HepG2 (cell line): ENCODE measurements around the gene FCER1G. TPM values are rescaled to one million over a fixed set of nuclear protein-coding genes. Genes with fewer than 3 reads are reported as not detected.

Source experiments
- DPF2 ChIP-seq: sonication (generic); formaldehyde crosslinking; IDR thresholded peaks from 2 replicates; pipeline ENCODE4 v1.4.0; 2020; ENCODE audit warnings: mild to moderate bottlenecking, low read depth, missing genetic modification reagents, borderline replicate concordance
- ELF4 ChIP-seq: sonication (generic); formaldehyde crosslinking; IDR thresholded peaks from 2 replicates; pipeline ENCODE4 v1.5.0; 2020; ENCODE audit warnings: missing genetic modification reagents, mild to moderate bottlenecking, moderate library complexity, borderline replicate concordance
- GRHL1 ChIP-seq: sonication (generic); formaldehyde crosslinking; conservative IDR thresholded peaks from 2 replicates; pipeline ENCODE4 v1.8.0; 2022; ENCODE audit warnings: missing genetic modification reagents
- HDAC2 ChIP-seq: sonication (generic); formaldehyde crosslinking; IDR thresholded peaks from 2 replicates; pipeline ENCODE4 v1.4.0; 2020; ENCODE audit warnings: missing genetic modification reagents
- HNF1B ChIP-seq: sonication (generic); formaldehyde crosslinking; IDR thresholded peaks from 2 replicates; pipeline ENCODE4 v1.5.1; 2020; ENCODE audit warnings: mild to moderate bottlenecking, moderate library complexity, missing genetic modification reagents
- IRX3 ChIP-seq: sonication (generic); formaldehyde crosslinking; IDR thresholded peaks from 2 replicates; pipeline ENCODE4 v1.8.1; 2023; ENCODE audit warnings: mild to moderate bottlenecking, low read depth, missing genetic modification reagents, borderline replicate concordance
- KAT8 ChIP-seq: IDR thresholded peaks from 2 replicates; pipeline ENCODE4 v1.6.1; 2016; ENCODE audit warnings: missing genetic modification reagents, missing compliant biosample characterization
- MAX ChIP-seq: IDR thresholded peaks from 2 replicates; pipeline ENCODE4 v1.6.1; 2012; ENCODE audit warnings: inconsistent platforms
- MED1 ChIP-seq: sonication (generic); formaldehyde crosslinking; IDR thresholded peaks from 2 replicates; pipeline ENCODE4 v1.4.0; 2020; ENCODE audit warnings: missing genetic modification reagents
- NFRKB ChIP-seq: fragments of 450-650 bp; IDR thresholded peaks from 2 replicates; pipeline ENCODE4 v1.6.1; 2017
- NFYC ChIP-seq: IDR thresholded peaks from 2 replicates; pipeline ENCODE4 v1.6.1; 2016; ENCODE audit warnings: missing genetic modification reagents, missing compliant biosample characterization
- PHF5A ChIP-seq: IDR thresholded peaks from one replicate; pipeline ENCODE4 v1.6.1; 2018; ENCODE audit warnings: low read depth, missing genetic modification reagents; ENCODE audit not compliant: unreplicated experiment
- POLR2G ChIP-seq: fragments of 200-400 bp; formaldehyde crosslinking; IDR thresholded peaks from 2 replicates; pipeline ENCODE4 v1.6.1; 2018; ENCODE audit warnings: mild to moderate bottlenecking, low read depth, low read length, moderate library complexity
- RBM39 ChIP-seq: fragments of 200-400 bp; formaldehyde crosslinking; IDR thresholded peaks from one replicate; pipeline ENCODE4 v1.6.1; 2018; ENCODE audit warnings: antibody characterized with exemption, mild to moderate bottlenecking, low read depth, low read length; ENCODE audit not compliant: poor library complexity, severe bottlenecking
- SAP130 ChIP-seq: IDR thresholded peaks from 2 replicates; pipeline ENCODE4 v1.6.1; 2016; ENCODE audit warnings: low read depth
- THAP11 ChIP-seq: IDR thresholded peaks from 2 replicates; pipeline ENCODE4 v1.6.1; 2016; ENCODE audit warnings: missing biosample characterization, missing genetic modification reagents
- ZNF263 ChIP-seq: sonication (generic); formaldehyde crosslinking; IDR thresholded peaks from 2 replicates; pipeline ENCODE4 v1.4.0; 2020; ENCODE audit warnings: missing genetic modification reagents
- ZNF326 ChIP-seq: sonication (generic); formaldehyde crosslinking; IDR thresholded peaks from 2 replicates; pipeline ENCODE4 v1.4.0; 2020; ENCODE audit warnings: missing genetic modification reagents, borderline replicate concordance
- ZNF550 ChIP-seq: sonication (generic); formaldehyde crosslinking; IDR thresholded peaks from 2 replicates; pipeline ENCODE4 v1.4.0; 2020; ENCODE audit warnings: mild to moderate bottlenecking, missing genetic modification reagents, borderline replicate concordance
- ZNF574 ChIP-seq: sonication (generic); formaldehyde crosslinking; IDR thresholded peaks from 2 replicates; pipeline ENCODE4 v1.4.0; 2020; ENCODE audit warnings: missing genetic modification reagents
- polyA plus RNA-seq, 8 experiments: library from polyadenylated mRNA; depleted of rRNA in 3 of 8; stranded (reverse) in 7 of 8; unstranded in 1 of 8; fragments of >200 nt; fragmentation: Illumina TruSeq in 4 of 8; extraction: Trizol in 4 of 8; gene quantifications; 2 replicates each; pipeline versions ENCODE4 v1.2.1 to v1.2.3, GENCODE V29; 2011 to 2016; ENCODE audit warnings: low read depth in 4 of 8, missing spikeins in 1 of 8, mixed read lengths in 1 of 8; ENCODE audit not compliant: insufficient read depth in 1 of 8
- total RNA-seq, 5 experiments: library from RNA; depleted of rRNA; stranded (reverse); fragments of >200 nt; fragmentation: Illumina TruSeq; extraction: Trizol; gene quantifications; 2 replicates each; pipeline ENCODE4 v1.2.3, GENCODE V29; 2016; ENCODE audit warnings: low read depth in 1 of 5
- TF ChIP-seq, protein P1 (sequence below): IDR thresholded peaks from 2 replicates; pipeline ENCODE4 v1.6.1; 2018; ENCODE audit warnings: missing genetic modification reagents

Gene FCER1G
- total and polyA plus RNA-seq, 2 of the 13 experiments (the other 11 are each of a cell fraction or from before 2014, with no cell fraction given): 1.3 to 6.4 TPM

GRCh38 chr1:161227196-161227871, 12.2 kb downstream of the FCER1G start (continued):
- no peak for TF ChIP-seq HNF1B (CRISPR knock-in tag)
- TF ChIP-seq ELF4 (CRISPR knock-in tag): no peak
- TF ChIP-seq, protein P1, sequence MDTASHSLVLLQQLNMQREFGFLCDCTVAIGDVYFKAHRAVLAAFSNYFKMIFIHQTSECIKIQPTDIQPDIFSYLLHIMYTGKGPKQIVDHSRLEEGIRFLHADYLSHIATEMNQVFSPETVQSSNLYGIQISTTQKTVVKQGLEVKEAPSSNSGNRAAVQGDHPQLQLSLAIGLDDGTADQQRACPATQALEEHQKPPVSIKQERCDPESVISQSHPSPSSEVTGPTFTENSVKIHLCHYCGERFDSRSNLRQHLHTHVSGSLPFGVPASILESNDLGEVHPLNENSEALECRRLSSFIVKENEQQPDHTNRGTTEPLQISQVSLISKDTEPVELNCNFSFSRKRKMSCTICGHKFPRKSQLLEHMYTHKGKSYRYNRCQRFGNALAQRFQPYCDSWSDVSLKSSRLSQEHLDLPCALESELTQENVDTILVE: no peak
- TF ChIP-seq ZNF574 (CRISPR knock-in tag): 0 out of 2 replicates have a peak, but pooled peaks have one; percentile 44
- no peak for TF ChIP-seq ZNF550
- TF ChIP-seq HDAC2: no peak
- TF ChIP-seq PHF5A (CRISPR knock-in tag): no peak
- no peak for TF ChIP-seq DPF2 (CRISPR knock-in tag)
- no peak for TF ChIP-seq IRX3 (CRISPR knock-in tag)
- TF ChIP-seq SAP130 (CRISPR knock-in tag): peak; percentile 47
- no peak for TF ChIP-seq ZNF326 (CRISPR knock-in tag)
- TF ChIP-seq RBM39: no peak
- TF ChIP-seq NFYC: no peak; the same call in 1 of the 2 replicates
- no peak for TF ChIP-seq GRHL1 (CRISPR knock-in tag)
- peak; percentile 35; the same call in 1 of the 2 replicates for TF ChIP-seq KAT8 (CRISPR knock-in tag)
- peak; percentile 60 for TF ChIP-seq MED1 (CRISPR knock-in tag)
- 0 out of 2 replicates have a peak, but pooled peaks have one; percentile 17 for TF ChIP-seq THAP11 (CRISPR knock-in tag)
- TF ChIP-seq NFRKB: no peak
- TF ChIP-seq ZNF263 (CRISPR knock-in tag): peak; percentile 48; the same call in 1 of the 2 replicates
- TF ChIP-seq POLR2G: peak; percentile 17; the same call in 1 of the 2 replicates
- TF ChIP-seq MAX: no peak
